GM12878 (cell line): ENCODE measurements around the gene NFATC3. TPM values are rescaled to one million over a fixed set of nuclear protein-coding genes. Genes with fewer than 3 reads are reported as not detected.

ENCODE experiments used
- ATAC-seq: fragments of 200-7000 bp; cut with Tn5 transposase; 3 replicates; pipeline ENCODE4 v1.9.1; 2020; ENCODE audit warnings: mild to moderate bottlenecking, moderate library complexity
- BruUV-seq: library from RNA; stranded (reverse); fragments of 400-500 nt; replicated peaks from 2 replicates; lab custom pipeline; 2021; lab: Mats Ljungman, UMichigan
- CTCF ChIA-PET: fragments of 300-600 bp; sonication (Branson Sonifier 250); formaldehyde crosslinking; extraction: SDS; loops from one replicate; lab custom pipeline; 2021; ENCODE audit warnings: inconsistent platforms; lab: Yijun Ruan, JAX
- POLR2A ChIA-PET: fragments of 350-600 bp; formaldehyde crosslinking; extraction: SDS; loops from one replicate; lab custom pipeline; 2021; ENCODE audit warnings: inconsistent platforms; lab: Charles Lee
- RAD21 ChIA-PET: fragments of 300-600 bp; sonication (Branson Sonifier 250); formaldehyde crosslinking; loops from one replicate; lab custom pipeline; 2023; ENCODE audit warnings: antibody characterized with exemption; ENCODE audit not compliant: unreplicated experiment; lab: Charles Lee
- SMC1A ChIA-PET: fragments of 300-600 bp; sonication (Branson Sonifier 250); formaldehyde crosslinking; loops from one replicate; lab custom pipeline; 2023; ENCODE audit not compliant: unreplicated experiment, uncharacterized antibody; lab: Charles Lee
- DNase-seq: peaks from one replicate; pipeline ENCODE4 v3.0.0-alpha.2; 2011; ENCODE audit warnings: low read depth, low spot score
- FAIRE-seq: peaks from 3 replicates; lab custom pipeline; 2011; peaks lifted over from hg19 to GRCh38; lab: Jason Lieb, UNC
- H2AFZ ChIP-seq: 2 replicates; pipeline ENCODE4 v1.6.0; 2011; ENCODE audit warnings: low read depth, low read length, control low read depth; ENCODE audit not compliant: control insufficient read depth
- H3K27ac ChIP-seq: 2 replicates; pipeline ENCODE4 v1.5.1; 2011; ENCODE audit warnings: control low read depth; ENCODE audit not compliant: control insufficient read depth, insufficient read depth
- H3K27me3 ChIP-seq, 2 experiments: replicated peaks in 1 of 2; 2 replicates each; pipeline versions ENCODE4 v1.6.0 to v1.6.1; 2011; ENCODE audit warnings: low read length in 1 of 2; ENCODE audit not compliant: control insufficient read depth in 2 of 2, insufficient read depth in 2 of 2
- H3K36me3 ChIP-seq, 2 experiments: 2 replicates each; pipeline ENCODE4 v1.5.1; 2011; ENCODE audit warnings: low read length in 1 of 2; ENCODE audit not compliant: control insufficient read depth in 2 of 2, insufficient read depth in 2 of 2
- H3K4me1 ChIP-seq: 2 replicates; pipeline ENCODE4 v1.6.1; 2011; ENCODE audit warnings: mild to moderate bottlenecking, low read length, moderate library complexity, mixed read lengths; ENCODE audit not compliant: control insufficient read depth, insufficient read depth
- H3K4me2 ChIP-seq: 2 replicates; pipeline ENCODE4 v1.6.0; 2011; ENCODE audit warnings: control low read depth; ENCODE audit not compliant: control insufficient read depth, insufficient read depth
- H3K4me3 ChIP-seq: fragments of 200-600 bp; sonication (generic); 2 replicates; pipeline ENCODE4 v1.5.1; 2016
- H3K79me2 ChIP-seq: 2 replicates; pipeline ENCODE4 v1.6.0; 2011; ENCODE audit warnings: low read length; ENCODE audit not compliant: control insufficient read depth, insufficient read depth
- H3K9ac ChIP-seq: 2 replicates; pipeline ENCODE4 v1.8.0; 2011; ENCODE audit warnings: low read length, control low read depth, mixed read lengths; ENCODE audit not compliant: control insufficient read depth, insufficient read depth
- H3K9me3 ChIP-seq: replicated peaks from 3 replicates; pipeline ENCODE4 v1.5.1; 2011; ENCODE audit warnings: mild to moderate bottlenecking, low read length; ENCODE audit not compliant: control insufficient read depth, insufficient read depth
- H4K20me1 ChIP-seq: 2 replicates; pipeline ENCODE4 v1.6.0; 2011; ENCODE audit not compliant: control insufficient read depth, insufficient read depth
- BCL11A ChIP-seq: IDR thresholded peaks from 2 replicates; pipeline ENCODE4 v1.6.1; 2011; ENCODE audit warnings: low read depth, low read length
- BMI1 ChIP-seq: fragments of 450-650 bp; IDR thresholded peaks from 2 replicates; pipeline ENCODE4 v1.6.1; 2016; ENCODE audit warnings: mild to moderate bottlenecking, moderate library complexity, borderline replicate concordance
- CBFB ChIP-seq: IDR thresholded peaks from 2 replicates; pipeline ENCODE4 v1.6.1; 2016; ENCODE audit warnings: antibody characterized with exemption, low read depth
- CHD4 ChIP-seq: fragments of 200-600 bp; sonication (generic); IDR thresholded peaks from 2 replicates; pipeline ENCODE4 v1.6.1; 2016; ENCODE audit warnings: mild to moderate bottlenecking
- IRF5 ChIP-seq: fragments of 450-650 bp; IDR thresholded peaks from 2 replicates; pipeline ENCODE4 v1.6.1; 2017; ENCODE audit warnings: borderline replicate concordance
- MYB ChIP-seq: fragments of 150-350 bp; IDR thresholded peaks from 2 replicates; pipeline ENCODE4 v1.6.1; 2014; ENCODE audit warnings: mild to moderate bottlenecking, low read depth, low read length, borderline replicate concordance
- NBN ChIP-seq: fragments of 450-650 bp; IDR thresholded peaks from 2 replicates; pipeline ENCODE4 v1.6.1; 2016
- NFIC ChIP-seq: IDR thresholded peaks from 2 replicates; pipeline ENCODE4 v1.6.1; 2012; ENCODE audit warnings: low read depth, mild to moderate bottlenecking, inconsistent platforms, low read length, moderate library complexity
- NFXL1 ChIP-seq: fragments of 450-650 bp; IDR thresholded peaks from 2 replicates; pipeline ENCODE4 v1.6.1; 2017; ENCODE audit warnings: antibody characterized with exemption, mild to moderate bottlenecking, borderline replicate concordance
- NRF1 ChIP-seq: conservative IDR thresholded peaks from 2 replicates; pipeline ENCODE4 v1.6.1; 2011; ENCODE audit warnings: mild to moderate bottlenecking, low read depth, low read length, improper control_type of control experiment
- PAX8 ChIP-seq: fragments of 450-650 bp; IDR thresholded peaks from 2 replicates; pipeline ENCODE4 v1.6.1; 2017; ENCODE audit warnings: mild to moderate bottlenecking, moderate library complexity
- WGBS: methylation state at CpG from one replicate; pipeline ENCODE4 v1.1.6; 2016; ENCODE audit warnings: low lambda C conversion rate; ENCODE audit not compliant: insufficient replicate concordance, insufficient coverage; ENCODE audit errors: missing lambda C conversion rate; 5-methylcytosine and 5-hydroxymethylcytosine counted together
- in situ Hi-C: fragments of 300-500 bp; cut with MboI; formaldehyde crosslinking; loops from 9 replicates; pipeline ENCODE4 v1.14.3; 2018; ENCODE audit warnings: mixed read lengths
- intact Hi-C: fragments of 100-400 bp; cut with micrococcal nuclease; formaldehyde crosslinking; loops from one replicate; pipeline ENCODE4 v1.14.2; 2022; ENCODE audit not compliant: unreplicated experiment
- polyA plus RNA-seq, 11 experiments: library from polyadenylated mRNA; depleted of rRNA in 4 of 11; unstranded in 6 of 11; stranded (reverse) in 5 of 11; fragments of >200 nt; fragmentation: Nextera tagmentation in 4 of 11; fragmentation: Illumina TruSeq in 1 of 11; extraction: Ambion mirVana in 4 of 11; extraction: Trizol in 1 of 11; gene quantifications; 1 replicate in 1 of 11; 2 replicates in 10 of 11; pipeline versions ENCODE4 v1.2.1 to v1.2.3, GENCODE V29; 2011 to 2016; ENCODE audit warnings: inconsistent platforms in 2 of 11, missing spikeins in 2 of 11, low read depth in 1 of 11
- total RNA-seq, 4 experiments: library from RNA; depleted of rRNA in 3 of 4; stranded (reverse); fragments of >200 nt in 3 of 4; fragmentation: Illumina TruSeq in 1 of 4; extraction: Trizol in 1 of 4; gene quantifications; 2 replicates each; pipeline versions ENCODE4 v1.2.1 to v1.2.3, GENCODE V29; 2013 to 2021
- TF ChIP-seq, protein P1 (sequence below): IDR thresholded peaks from 2 replicates; pipeline ENCODE4 v1.6.1; 2011; ENCODE audit warnings: low read depth, mild to moderate bottlenecking, low read length, moderate library complexity, borderline replicate concordance; ENCODE audit errors: extremely low read depth
- TF ChIP-seq, protein P2 (sequence below): fragments of 150-350 bp; IDR thresholded peaks from 2 replicates; pipeline ENCODE4 v1.6.1; 2014; ENCODE audit warnings: mild to moderate bottlenecking, low read depth, low read length

NFATC3 gene
- total and polyA plus RNA-seq, 10 of the 15 experiments (the other 5 are each of a cell fraction or from before 2014, with no cell fraction given), result 4.2 to 37.6 (median 24.9) TPM

DNA sequence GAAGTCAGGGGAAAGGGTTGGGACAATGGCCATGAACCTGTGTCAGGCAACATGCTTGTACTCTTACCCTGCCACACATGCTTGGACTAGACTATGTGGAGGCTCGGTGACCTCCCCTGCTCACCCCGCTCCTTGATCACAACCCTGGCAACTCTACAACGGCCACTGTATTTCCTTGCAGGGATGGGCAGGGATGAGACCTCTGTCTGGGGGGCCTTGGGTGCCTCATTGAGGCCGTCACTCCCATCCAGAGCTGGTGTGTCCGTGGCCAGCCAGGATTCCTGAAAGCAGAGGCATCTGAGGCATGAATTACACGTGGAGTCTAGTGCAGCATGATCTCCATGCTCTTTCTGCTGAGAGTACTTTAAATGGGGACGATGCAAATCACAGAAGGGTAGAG, 161.0 kb downstream of the NFATC3 start:
- CTCF ChIA-PET, result interaction anchor here (1.1 to 7.5 kb wide), 6 partner anchors 9 to 224 kb away, joined by 3 to 108 read pairs (median 4); partner anchors contain the start of gene SLC7A6
- peak overlapping the region; percentile 96 for H3K4me3 ChIP-seq
- H3K9ac ChIP-seq, result no peak overlapping the region

DNA sequence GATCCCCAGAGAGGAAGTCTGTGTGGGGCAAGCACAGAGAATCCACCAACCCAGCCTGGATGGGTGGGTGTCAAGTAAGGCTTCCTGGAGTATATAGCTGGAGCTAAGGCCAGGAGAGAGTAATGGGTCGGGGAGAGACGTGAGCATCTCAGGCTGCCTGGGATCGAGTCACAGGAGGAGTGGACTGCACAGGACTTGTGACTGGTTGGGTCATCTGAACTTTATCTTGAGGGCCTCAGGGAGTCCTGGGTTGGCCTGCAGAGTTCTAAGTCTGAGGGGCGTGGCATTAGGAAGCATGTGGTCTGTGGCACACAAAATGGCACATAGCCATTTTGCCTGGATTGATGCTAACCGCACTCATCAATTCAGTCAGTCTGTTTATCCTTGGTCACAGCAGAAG, 161.5 kb downstream of the NFATC3 start:
- no peak overlapping the region for H3K9ac ChIP-seq
- RAD21 ChIA-PET, result interaction anchor here (1.2 to 2.2 kb wide), 2 partner anchors 11 to 15 kb away, joined by 4 to 6 read pairs; no protein-coding TSS in a partner anchor
- no peak overlapping the region for H3K4me2 ChIP-seq
- BruUV-seq, result no TSS peak
- H3K27me3 ChIP-seq, result no peaks in the 10 kb centered on the region
- H3K36me3 ChIP-seq, result 0 out of 4 replicates have a peak, but pooled peaks cover 0 to 3% of the 10 kb centered on the region in 2 experiments
- in situ Hi-C loops (no loop called here), intact Hi-C loops (loop anchor here (5.0 kb wide), 1 partner anchor 596 kb away; the partner anchor contains the start of gene TANGO6)
- no peaks in the 10 kb centered on the region for H4K20me1 ChIP-seq
- no peaks in the 10 kb centered on the region for H3K9me3 ChIP-seq
- SMC1A ChIA-PET, result interaction anchor here (2.5 kb wide), 1 partner anchor 82 kb away, joined by 9 read pairs; no protein-coding TSS in a partner anchor
- FAIRE-seq, result no peak
- 95% methylated on average over 5 of the region's 5 CpGs for WGBS
- ATAC-seq, result no peak
- peaks cover 18% of the 10 kb centered on the region for H3K4me1 ChIP-seq
- H3K79me2 ChIP-seq, result no peaks in the 10 kb centered on the region
- no peak overlapping the region for H3K27ac ChIP-seq
- DNase-seq, result no peak
- H2AFZ ChIP-seq, result no peak overlapping the region
- CTCF ChIA-PET, result interaction anchor here (1.3 to 7.5 kb wide), 4 partner anchors 14 to 84 kb away, joined by 3 to 108 read pairs (median 35); partner anchors contain the start of gene SLC7A6
- POLR2A ChIA-PET, result no interaction called here
- no peak overlapping the region for H3K4me3 ChIP-seq
- TF ChIP-seq CHD4 (no peak), CBFB (no peak), BMI1 (no peak), NFIC (no peak), IRF5 (no peak), NRF1 (no peak), BCL11A (no peak)
- TF ChIP-seq, protein P1, sequence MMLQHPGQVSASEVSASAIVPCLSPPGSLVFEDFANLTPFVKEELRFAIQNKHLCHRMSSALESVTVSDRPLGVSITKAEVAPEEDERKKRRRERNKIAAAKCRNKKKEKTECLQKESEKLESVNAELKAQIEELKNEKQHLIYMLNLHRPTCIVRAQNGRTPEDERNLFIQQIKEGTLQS, result no peak

More for the DNA sequence above, 161.0 kb downstream of the NFATC3 start:
- Histone ChIP-seq H3K27ac (no peak overlapping the region), H3K4me1 (peaks cover 18% of the 10 kb centered on the region), H3K79me2 (no peaks in the 10 kb centered on the region), H2AFZ (no peak overlapping the region), H3K36me3 (0 out of 4 replicates have a peak, but pooled peaks cover 0 to 3% of the 10 kb centered on the region in 2 experiments), H3K4me2 (peak overlapping the region; percentile 77), H3K9me3 (no peaks in the 10 kb centered on the region), H4K20me1 (no peaks in the 10 kb centered on the region), H3K27me3 (no peaks in the 10 kb centered on the region)
- no peak for TF ChIP-seq PAX8
- TF ChIP-seq, protein P2, sequence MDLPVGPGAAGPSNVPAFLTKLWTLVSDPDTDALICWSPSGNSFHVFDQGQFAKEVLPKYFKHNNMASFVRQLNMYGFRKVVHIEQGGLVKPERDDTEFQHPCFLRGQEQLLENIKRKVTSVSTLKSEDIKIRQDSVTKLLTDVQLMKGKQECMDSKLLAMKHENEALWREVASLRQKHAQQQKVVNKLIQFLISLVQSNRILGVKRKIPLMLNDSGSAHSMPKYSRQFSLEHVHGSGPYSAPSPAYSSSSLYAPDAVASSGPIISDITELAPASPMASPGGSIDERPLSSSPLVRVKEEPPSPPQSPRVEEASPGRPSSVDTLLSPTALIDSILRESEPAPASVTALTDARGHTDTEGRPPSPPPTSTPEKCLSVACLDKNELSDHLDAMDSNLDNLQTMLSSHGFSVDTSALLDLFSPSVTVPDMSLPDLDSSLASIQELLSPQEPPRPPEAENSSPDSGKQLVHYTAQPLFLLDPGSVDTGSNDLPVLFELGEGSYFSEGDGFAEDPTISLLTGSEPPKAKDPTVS, result no peak
- TF ChIP-seq MYB, result no peak
- TF ChIP-seq NFXL1, result no peak
- TF ChIP-seq NBN, result no peak
- SMC1A ChIA-PET, result interaction anchor here (2.0 to 2.5 kb wide), 2 partner anchors 16 to 82 kb away, joined by 7 to 9 read pairs; no protein-coding TSS in a partner anchor
- BruUV-seq, result no TSS peak
- POLR2A ChIA-PET, result interaction anchor here (0.9 to 1.6 kb wide), 2 partner anchors 16 to 39 kb away, joined by 5 to 7 read pairs; no protein-coding TSS in a partner anchor
- WGBS, result 80% methylated on average over 7 of the region's 7 CpGs
- RAD21 ChIA-PET, result interaction anchor here (1.2 to 2.2 kb wide), 3 partner anchors 12 to 455 kb away, joined by 4 to 6 read pairs (median 4); no protein-coding TSS in a partner anchor
- in situ Hi-C loops (no loop called here), intact Hi-C loops (loop anchor here (5.0 kb wide), 1 partner anchor 596 kb away; the partner anchor contains the start of gene TANGO6)
- ATAC-seq (no peak), DNase-seq (no peak), FAIRE-seq (no peak)
